CD4-positive, alpha-beta T cell (primary cell): ENCODE data around the gene KRT5. TPM values are rescaled to one million over a fixed set of nuclear protein-coding genes. Genes with fewer than 3 reads are reported as not detected.
"Not testable (repeated sequence)": the region's sequence is repeated elsewhere in the genome, so short reads cannot be mapped to it uniquely, and the experiment has no call there.

Experiments
- ATAC-seq: fragments of 200-7000 bp; cut with Tn5 transposase; one replicate; pipeline ENCODE4 v1.10.0; 2022; ENCODE audit warnings: mild to moderate bottlenecking; ENCODE audit not compliant: poor library complexity
- CTCF ChIA-PET: fragments of 350-600 bp; sonication (Branson Sonifier 250); formaldehyde crosslinking; loops from one replicate; lab custom pipeline; 2021; ENCODE audit warnings: antibody characterized with exemption, inconsistent platforms; lab: Charles Lee
- POLR2A ChIA-PET: fragments of 350-600 bp; sonication (Branson Sonifier 250); formaldehyde crosslinking; loops from one replicate; lab custom pipeline; 2021; ENCODE audit warnings: antibody characterized with exemption, inconsistent platforms; lab: Charles Lee
- DNase-seq, 14 experiments: peaks; one replicate each; pipeline ENCODE4 v3.0.0-alpha.2; 2013 to 2020; ENCODE audit warnings: mixed read lengths in 2 of 14
- H3K27ac ChIP-seq, 2 donors: one replicate each; pipeline versions ENCODE4 v1.5.1 to v1.7.0; 2013; ENCODE audit warnings: low read length in 2 of 2, low read depth in 1 of 2, mild to moderate bottlenecking in 1 of 2
- H3K27me3 ChIP-seq, 2 experiments: 1 replicate in 1 of 2; 2 replicates in 1 of 2; pipeline versions ENCODE4 v1.6.1 to v1.7.0; 2013; ENCODE audit warnings: low read length in 2 of 2, control low read depth in 1 of 2, mild to moderate bottlenecking in 1 of 2, moderate library complexity in 1 of 2; ENCODE audit not compliant: insufficient read depth in 2 of 2, control insufficient read depth in 1 of 2
- H3K36me3 ChIP-seq: one replicate; pipeline ENCODE4 v1.6.1; 2013; ENCODE audit warnings: low read length, control low read depth; ENCODE audit not compliant: insufficient read depth
- H3K4me1 ChIP-seq: one replicate; pipeline ENCODE4 v1.6.1; 2013; ENCODE audit warnings: low read length, control low read depth; ENCODE audit not compliant: insufficient read depth
- H3K4me3 ChIP-seq: one replicate; pipeline ENCODE4 v1.5.1; 2013; ENCODE audit warnings: mild to moderate bottlenecking, low read length, moderate library complexity
- H3K9me3 ChIP-seq, 2 experiments: 1 replicate in 1 of 2; 2 replicates in 1 of 2; pipeline versions ENCODE4 v1.6.1 to v1.7.0; 2013; ENCODE audit warnings: low read length in 2 of 2, mild to moderate bottlenecking in 2 of 2, control low read depth in 1 of 2, moderate library complexity in 1 of 2; ENCODE audit not compliant: control insufficient read depth in 1 of 2, insufficient read depth in 1 of 2
- H3K27ac Mint-ChIP-seq: one replicate; pipeline ENCODE4 v1.8.0; 2020; ENCODE audit warnings: mixed read lengths
- H3K27me3 Mint-ChIP-seq: one replicate; pipeline ENCODE4 v1.8.0; 2021; ENCODE audit warnings: mixed read lengths
- H3K36me3 Mint-ChIP-seq: one replicate; pipeline ENCODE4 v1.8.0; 2021; ENCODE audit warnings: low read depth, mixed read lengths
- H3K4me1 Mint-ChIP-seq: one replicate; pipeline ENCODE4 v1.8.0; 2021; ENCODE audit warnings: low read depth, mixed read lengths
- H3K4me3 Mint-ChIP-seq: one replicate; pipeline ENCODE4 v1.8.0; 2020; ENCODE audit warnings: mild to moderate bottlenecking, mixed read lengths
- H3K9me3 Mint-ChIP-seq: one replicate; pipeline ENCODE4 v1.8.0; 2020; ENCODE audit warnings: mixed read lengths
- intact Hi-C, 2 experiments: fragments of 100-400 bp; cut with DNase I in 1 of 2; cut with micrococcal nuclease in 1 of 2; formaldehyde crosslinking; loops; one replicate each; pipeline versions ENCODE4 v1.15.1 to v1.9.0; 2023 to 2025; cut with DNase I, micrococcal nuclease
- total RNA-seq, 174 experiments: library from RNA in 2 of 174; stranded (reverse) in 2 of 174; gene quantifications; one replicate each; pipeline ENCODE4 v1.2.3 and lab custom pipeline; 2021 to 2026
- TF ChIP-seq, protein P1 (sequence below): fragments of 200-600 bp; IDR thresholded peaks from one replicate; pipeline ENCODE4 v1.8.0; 2022; ENCODE audit warnings: antibody characterized with exemption, mild to moderate bottlenecking

Gene KRT5
- total RNA-seq, 2 experiments from 2014 or later: 0.60 to 0.81 TPM

DNA sequence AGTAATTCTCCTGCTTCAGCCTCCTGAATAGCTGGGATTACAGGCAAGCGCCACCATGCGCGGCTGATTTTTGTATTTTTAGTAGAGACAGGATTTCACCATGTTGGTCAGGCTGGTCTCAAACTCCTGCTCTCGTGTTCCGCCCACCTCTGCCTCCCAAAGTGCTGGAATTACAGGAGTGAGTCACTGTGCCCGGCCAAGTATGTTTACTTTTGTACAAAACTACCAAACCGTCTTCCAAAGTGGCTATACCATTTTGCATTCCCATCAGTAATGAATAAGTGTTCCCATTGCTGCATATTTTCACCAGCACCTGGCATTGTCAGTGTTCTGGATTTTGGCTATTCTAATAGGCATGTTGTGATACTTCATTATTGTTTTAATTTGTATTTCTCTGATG, 18.7 kb downstream of the KRT5 start:
- Histone ChIP-seq H3K4me1 (no peaks in the 10 kb centered on the region), H3K27me3 (peaks cover 2 to 5% of the 10 kb centered on the region in 2 experiments), H3K27ac (no peak overlapping the region), H3K9me3 (no peaks in the 10 kb centered on the region), H3K36me3 (no peaks in the 10 kb centered on the region), H3K4me3 (no peak overlapping the region)
- peaks cover 18% of the 10 kb centered on the region for H3K27me3 Mint-ChIP-seq
- intact Hi-C loops: no loop called here
- no peak overlapping the region for H3K4me3 Mint-ChIP-seq
- TF ChIP-seq, protein P1, sequence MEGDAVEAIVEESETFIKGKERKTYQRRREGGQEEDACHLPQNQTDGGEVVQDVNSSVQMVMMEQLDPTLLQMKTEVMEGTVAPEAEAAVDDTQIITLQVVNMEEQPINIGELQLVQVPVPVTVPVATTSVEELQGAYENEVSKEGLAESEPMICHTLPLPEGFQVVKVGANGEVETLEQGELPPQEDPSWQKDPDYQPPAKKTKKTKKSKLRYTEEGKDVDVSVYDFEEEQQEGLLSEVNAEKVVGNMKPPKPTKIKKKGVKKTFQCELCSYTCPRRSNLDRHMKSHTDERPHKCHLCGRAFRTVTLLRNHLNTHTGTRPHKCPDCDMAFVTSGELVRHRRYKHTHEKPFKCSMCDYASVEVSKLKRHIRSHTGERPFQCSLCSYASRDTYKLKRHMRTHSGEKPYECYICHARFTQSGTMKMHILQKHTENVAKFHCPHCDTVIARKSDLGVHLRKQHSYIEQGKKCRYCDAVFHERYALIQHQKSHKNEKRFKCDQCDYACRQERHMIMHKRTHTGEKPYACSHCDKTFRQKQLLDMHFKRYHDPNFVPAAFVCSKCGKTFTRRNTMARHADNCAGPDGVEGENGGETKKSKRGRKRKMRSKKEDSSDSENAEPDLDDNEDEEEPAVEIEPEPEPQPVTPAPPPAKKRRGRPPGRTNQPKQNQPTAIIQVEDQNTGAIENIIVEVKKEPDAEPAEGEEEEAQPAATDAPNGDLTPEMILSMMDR: no peak
- ChIA-PET CTCF (no interaction called here), POLR2A (no interaction called here)
- ATAC-seq: no peak
- no peaks in the 10 kb centered on the region for H3K9me3 Mint-ChIP-seq
- no peak overlapping the region for H3K27ac Mint-ChIP-seq
- H3K4me1 Mint-ChIP-seq: no peaks in the 10 kb centered on the region
- DNase-seq: no peak
- H3K36me3 Mint-ChIP-seq: no peaks in the 10 kb centered on the region

- H3K27me3 Mint-ChIP-seq, H3K4me3 Mint-ChIP-seq, CTCF ChIA-PET, intact Hi-C loops, H3K27ac Mint-ChIP-seq, H3K27ac ChIP-seq, H3K36me3 ChIP-seq, H3K4me1 ChIP-seq, ATAC-seq, H3K27me3 ChIP-seq, DNase-seq, H3K36me3 Mint-ChIP-seq, H3K9me3 ChIP-seq, H3K4me3 ChIP-seq, POLR2A ChIA-PET, H3K9me3 Mint-ChIP-seq, H3K4me1 Mint-ChIP-seq: not testable (repeated sequence)
Observed at GRCh38 chr12:52500574-52500973, 19.6 kb downstream of the KRT5 start.

GRCh38 chr12:52499806-52500560, 20.2 kb downstream of the KRT5 start:
- no peak overlapping the region for H3K27ac ChIP-seq
- H3K4me1 ChIP-seq: no peaks in the 10 kb centered on the region
- intact Hi-C loops: no loop called here
- DNase-seq (no peak), ATAC-seq (no peak)
- no peaks in the 10 kb centered on the region for H3K4me1 Mint-ChIP-seq
- H3K36me3 ChIP-seq: no peaks in the 10 kb centered on the region
- no peaks in the 10 kb centered on the region for H3K36me3 Mint-ChIP-seq
- H3K27me3 Mint-ChIP-seq: peaks cover 7% of the 10 kb centered on the region
- H3K4me3 Mint-ChIP-seq: no peak overlapping the region
- POLR2A ChIA-PET: no interaction called here
- no peaks in the 10 kb centered on the region for H3K9me3 Mint-ChIP-seq
- TF ChIP-seq, protein P1: no peak
- H3K27me3 ChIP-seq: peaks cover 0 to 2% of the 10 kb centered on the region in 2 experiments
- no peak overlapping the region for H3K27ac Mint-ChIP-seq
- no peak overlapping the region for H3K4me3 ChIP-seq
- H3K9me3 ChIP-seq: no peaks in the 10 kb centered on the region
- CTCF ChIA-PET: no interaction called here

GRCh38 chr12:52498946-52499345, 21.2 kb downstream of the KRT5 start:
- peaks cover 0 to 2% of the 10 kb centered on the region in 2 experiments for H3K27me3 ChIP-seq
- TF ChIP-seq, protein P1: no peak
- H3K9me3 Mint-ChIP-seq: no peaks in the 10 kb centered on the region
- DNase-seq (no peak), ATAC-seq (no peak)
- no peak overlapping the region for H3K27ac ChIP-seq
- peaks cover 11% of the 10 kb centered on the region for H3K27me3 Mint-ChIP-seq
- ChIA-PET CTCF (no interaction called here), POLR2A (no interaction called here)
- H3K4me1 ChIP-seq: no peaks in the 10 kb centered on the region
- H3K4me3 Mint-ChIP-seq: no peak overlapping the region
- H3K4me1 Mint-ChIP-seq: no peaks in the 10 kb centered on the region
- no peak overlapping the region for H3K27ac Mint-ChIP-seq
- intact Hi-C loops: no loop called here
- no peaks in the 10 kb centered on the region for H3K9me3 ChIP-seq
- no peaks in the 10 kb centered on the region for H3K36me3 Mint-ChIP-seq
- no peak overlapping the region for H3K4me3 ChIP-seq
- H3K36me3 ChIP-seq: no peaks in the 10 kb centered on the region
